ENCODE results near the gene PPP1R1A. TPM values are rescaled to one million over a fixed set of nuclear protein-coding genes. Genes with fewer than 3 reads are reported as not detected.

The PPP1R1A gene
- total RNA-seq, 2 experiments from 2014 or later, result not detected

- ChIA-PET CTCF (interaction anchor here (0.9 to 2.7 kb wide), 11 partner anchors 8 to 121 kb away, joined by 3 to 14 read pairs (median 4); partner anchors contain the start of gene PDE1B), POLR2A (no interaction called here)
Observed at GRCh38 chr12:54579696-54580333, 8.6 kb downstream of the PPP1R1A start.

- ChIA-PET POLR2A (no interaction called here), CTCF (interaction anchor here (0.9 to 2.7 kb wide), 7 partner anchors 11 to 52 kb away, joined by 3 to 14 read pairs (median 6); partner anchors contain the start of gene PDE1B)
Observed at GRCh38 chr12:54579258-54579657, 9.2 kb downstream of the PPP1R1A start.

- ChIA-PET CTCF (interaction anchor here (0.9 to 2.7 kb wide), 6 partner anchors 8 to 52 kb away, joined by 3 to 14 read pairs (median 5); no protein-coding TSS in a partner anchor), POLR2A (no interaction called here)
Observed at GRCh38 chr12:54578778-54579177, 9.7 kb downstream of the PPP1R1A start.

- POLR2A ChIA-PET, result no interaction called here
- CTCF ChIA-PET, result no interaction called here
Observed at GRCh38 chr12:54572881-54573280, 15.6 kb downstream of the PPP1R1A start.

GRCh38 chr12:54571193-54572188 is 17.0 kb downstream of the PPP1R1A start:
- ChIA-PET POLR2A (no interaction called here), CTCF (interaction anchor here (1.6 kb wide), 1 partner anchor 9 kb away, joined by 5 read pairs; no protein-coding TSS in a partner anchor)

- POLR2A ChIA-PET, result no interaction called here
- CTCF ChIA-PET, result no interaction called here
Observed at GRCh38 chr12:54569995-54570528, 18.4 kb downstream of the PPP1R1A start.

GRCh38 chr12:54569072-54569471 is 19.4 kb downstream of the PPP1R1A start:
- POLR2A ChIA-PET, result no interaction called here
- CTCF ChIA-PET, result interaction anchor here (1.1 kb wide), 1 partner anchor 537 kb away, joined by 3 read pairs; no protein-coding TSS in a partner anchor

GRCh38 chr12:54566792-54567191 is 21.7 kb downstream of the PPP1R1A start:
- CTCF ChIA-PET, result interaction anchor here (2.2 kb wide), 1 partner anchor 13 kb away, joined by 9 read pairs; no protein-coding TSS in a partner anchor
- POLR2A ChIA-PET, result no interaction called here

- POLR2A ChIA-PET, result no interaction called here
- CTCF ChIA-PET, result interaction anchor here (2.2 kb wide), 1 partner anchor 14 kb away, joined by 9 read pairs; no protein-coding TSS in a partner anchor
Observed at GRCh38 chr12:54565986-54566544, 22.4 kb downstream of the PPP1R1A start.

GRCh38 chr12:54565310-54565985 is 23.0 kb downstream of the PPP1R1A start:
- CTCF ChIA-PET, result no interaction called here
- POLR2A ChIA-PET, result no interaction called here

GRCh38 chr12:54564768-54565167 is 23.7 kb downstream of the PPP1R1A start:
- ChIA-PET CTCF (no interaction called here), POLR2A (no interaction called here)

GRCh38 chr12:54563787-54564186 is 24.7 kb downstream of the PPP1R1A start:
- ChIA-PET CTCF (interaction anchor here (0.7 kb wide), 1 partner anchor 349 kb away, joined by 3 read pairs; no protein-coding TSS in a partner anchor), POLR2A (no interaction called here)

GRCh38 chr12:54562750-54563356 is 25.6 kb downstream of the PPP1R1A start:
- ChIA-PET CTCF (no interaction called here), POLR2A (no interaction called here)

- POLR2A ChIA-PET, result no interaction called here
- CTCF ChIA-PET, result interaction anchor here (0.9 kb wide), 1 partner anchor 13 kb away, joined by 3 read pairs; no protein-coding TSS in a partner anchor
Observed at GRCh38 chr12:54561164-54561563, 27.3 kb downstream of the PPP1R1A start.

GRCh38 chr12:54560374-54560858 is 28.0 kb downstream of the PPP1R1A start:
- ChIA-PET CTCF (interaction anchor here (0.9 kb wide), 1 partner anchor 12 kb away, joined by 3 read pairs; no protein-coding TSS in a partner anchor), POLR2A (interaction anchor here (0.9 kb wide), 1 partner anchor 12 kb away, joined by 3 read pairs; no protein-coding TSS in a partner anchor)

- POLR2A ChIA-PET, result interaction anchor here (0.7 kb wide), 1 partner anchor 18 kb away, joined by 3 read pairs; no protein-coding TSS in a partner anchor
- CTCF ChIA-PET, result no interaction called here
Observed at GRCh38 chr12:54558759-54559158, 29.7 kb downstream of the PPP1R1A start.

- POLR2A ChIA-PET, result interaction anchor here (0.7 kb wide), 1 partner anchor 19 kb away, joined by 3 read pairs; no protein-coding TSS in a partner anchor
- CTCF ChIA-PET, result no interaction called here
Observed at GRCh38 chr12:54558311-54558710, 30.1 kb downstream of the PPP1R1A start.

- CTCF ChIA-PET, result no interaction called here
- POLR2A ChIA-PET, result no interaction called here
Observed at GRCh38 chr12:54555670-54556257, 32.7 kb downstream of the PPP1R1A start.
